ENCODE measurements around the gene PATJ. TPM values are rescaled to one million over a fixed set of nuclear protein-coding genes. Genes with fewer than 3 reads are reported as not detected.
A peak's percentile ranks its signal among the peaks of the same experiment; 100 is the strongest.

PATJ gene
- total and polyA plus RNA-seq, 2 of the 13 experiments (the other 11 are each of a cell fraction or from before 2014, with no cell fraction given) = 6.2 to 16.8 TPM

GRCh38 chr1:61724813-61725694 lies 17.2 kb upstream of the PATJ start, which contains the start of gene TM2D1 (continued):
- 0 out of 2 replicates have a peak, but pooled peaks have one; percentile 36 for TF ChIP-seq ZNF263 (CRISPR knock-in tag; IDR thresholded peaks at IDR 0.05)
- peak; percentile 84; the same call in 1 of the 2 replicates for TF ChIP-seq ZNF788 (CRISPR knock-in tag; IDR thresholded peaks at IDR 0.05; ENCODE audit: borderline replicate concordance)
- peak; percentile 58; the same call in 1 of the 2 replicates for TF ChIP-seq RXRB (CRISPR knock-in tag; IDR thresholded peaks at IDR 0.05; ENCODE audit: borderline replicate concordance)
- no peak for TF ChIP-seq TBP (CRISPR knock-in tag; IDR thresholded peaks at IDR 0.05)
- TF ChIP-seq, protein P1, sequence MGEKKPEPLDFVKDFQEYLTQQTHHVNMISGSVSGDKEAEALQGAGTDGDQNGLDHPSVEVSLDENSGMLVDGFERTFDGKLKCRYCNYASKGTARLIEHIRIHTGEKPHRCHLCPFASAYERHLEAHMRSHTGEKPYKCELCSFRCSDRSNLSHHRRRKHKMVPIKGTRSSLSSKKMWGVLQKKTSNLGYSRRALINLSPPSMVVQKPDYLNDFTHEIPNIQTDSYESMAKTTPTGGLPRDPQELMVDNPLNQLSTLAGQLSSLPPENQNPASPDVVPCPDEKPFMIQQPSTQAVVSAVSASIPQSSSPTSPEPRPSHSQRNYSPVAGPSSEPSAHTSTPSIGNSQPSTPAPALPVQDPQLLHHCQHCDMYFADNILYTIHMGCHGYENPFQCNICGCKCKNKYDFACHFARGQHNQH (CRISPR knock-in tag; IDR thresholded peaks at IDR 0.05) = peak; percentile 80; the same call in 1 of the 2 replicates
- peak; percentile 95 for TF ChIP-seq POGZ (CRISPR knock-in tag; IDR thresholded peaks at IDR 0.05)
- peak; percentile 27; the same call in 1 of the 2 replicates for TF ChIP-seq MZF1 (CRISPR knock-in tag; IDR thresholded peaks at IDR 0.05; ENCODE audit: borderline replicate concordance)
- peak; percentile 96 for TF ChIP-seq ZNF333 (CRISPR knock-in tag; IDR thresholded peaks at IDR 0.05; ENCODE audit: borderline replicate concordance)
- TF ChIP-seq, protein P2, sequence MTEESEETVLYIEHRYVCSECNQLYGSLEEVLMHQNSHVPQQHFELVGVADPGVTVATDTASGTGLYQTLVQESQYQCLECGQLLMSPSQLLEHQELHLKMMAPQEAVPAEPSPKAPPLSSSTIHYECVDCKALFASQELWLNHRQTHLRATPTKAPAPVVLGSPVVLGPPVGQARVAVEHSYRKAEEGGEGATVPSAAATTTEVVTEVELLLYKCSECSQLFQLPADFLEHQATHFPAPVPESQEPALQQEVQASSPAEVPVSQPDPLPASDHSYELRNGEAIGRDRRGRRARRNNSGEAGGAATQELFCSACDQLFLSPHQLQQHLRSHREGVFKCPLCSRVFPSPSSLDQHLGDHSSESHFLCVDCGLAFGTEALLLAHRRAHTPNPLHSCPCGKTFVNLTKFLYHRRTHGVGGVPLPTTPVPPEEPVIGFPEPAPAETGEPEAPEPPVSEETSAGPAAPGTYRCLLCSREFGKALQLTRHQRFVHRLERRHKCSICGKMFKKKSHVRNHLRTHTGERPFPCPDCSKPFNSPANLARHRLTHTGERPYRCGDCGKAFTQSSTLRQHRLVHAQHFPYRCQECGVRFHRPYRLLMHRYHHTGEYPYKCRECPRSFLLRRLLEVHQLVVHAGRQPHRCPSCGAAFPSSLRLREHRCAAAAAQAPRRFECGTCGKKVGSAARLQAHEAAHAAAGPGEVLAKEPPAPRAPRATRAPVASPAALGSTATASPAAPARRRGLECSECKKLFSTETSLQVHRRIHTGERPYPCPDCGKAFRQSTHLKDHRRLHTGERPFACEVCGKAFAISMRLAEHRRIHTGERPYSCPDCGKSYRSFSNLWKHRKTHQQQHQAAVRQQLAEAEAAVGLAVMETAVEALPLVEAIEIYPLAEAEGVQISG (CRISPR knock-in tag; IDR thresholded peaks at IDR 0.05) = peak; percentile 99
- no peak for TF ChIP-seq ZNF674 (CRISPR knock-in tag; IDR thresholded peaks at IDR 0.05; ENCODE audit: low read depth)
- no peak for TF ChIP-seq BRF2 (CRISPR knock-in tag; IDR thresholded peaks at IDR 0.05)
- peak; percentile 29; the same call in 1 of the 2 replicates for TF ChIP-seq RARA (CRISPR knock-in tag; IDR thresholded peaks at IDR 0.05)
- peak; percentile 91 for TF ChIP-seq ZNF224 (CRISPR knock-in tag; IDR thresholded peaks at IDR 0.05)
- TF ChIP-seq, protein P3, sequence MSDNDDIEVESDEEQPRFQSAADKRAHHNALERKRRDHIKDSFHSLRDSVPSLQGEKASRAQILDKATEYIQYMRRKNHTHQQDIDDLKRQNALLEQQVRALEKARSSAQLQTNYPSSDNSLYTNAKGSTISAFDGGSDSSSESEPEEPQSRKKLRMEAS (IDR thresholded peaks at IDR 0.05) = peak; percentile 89
- TF ChIP-seq, protein P4, sequence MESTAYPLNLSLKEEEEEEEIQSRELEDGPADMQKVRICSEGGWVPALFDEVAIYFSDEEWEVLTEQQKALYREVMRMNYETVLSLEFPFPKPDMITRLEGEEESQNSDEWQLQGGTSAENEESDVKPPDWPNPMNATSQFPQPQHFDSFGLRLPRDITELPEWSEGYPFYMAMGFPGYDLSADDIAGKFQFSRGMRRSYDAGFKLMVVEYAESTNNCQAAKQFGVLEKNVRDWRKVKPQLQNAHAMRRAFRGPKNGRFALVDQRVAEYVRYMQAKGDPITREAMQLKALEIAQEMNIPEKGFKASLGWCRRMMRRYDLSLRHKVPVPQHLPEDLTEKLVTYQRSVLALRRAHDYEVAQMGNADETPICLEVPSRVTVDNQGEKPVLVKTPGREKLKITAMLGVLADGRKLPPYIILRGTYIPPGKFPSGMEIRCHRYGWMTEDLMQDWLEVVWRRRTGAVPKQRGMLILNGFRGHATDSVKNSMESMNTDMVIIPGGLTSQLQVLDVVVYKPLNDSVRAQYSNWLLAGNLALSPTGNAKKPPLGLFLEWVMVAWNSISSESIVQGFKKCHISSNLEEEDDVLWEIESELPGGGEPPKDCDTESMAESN (CRISPR knock-in tag; conservative IDR thresholded peaks at IDR 0.05) = 0 out of 2 replicates have a peak, but pooled peaks have one; percentile 83
- TF ChIP-seq, protein P5, sequence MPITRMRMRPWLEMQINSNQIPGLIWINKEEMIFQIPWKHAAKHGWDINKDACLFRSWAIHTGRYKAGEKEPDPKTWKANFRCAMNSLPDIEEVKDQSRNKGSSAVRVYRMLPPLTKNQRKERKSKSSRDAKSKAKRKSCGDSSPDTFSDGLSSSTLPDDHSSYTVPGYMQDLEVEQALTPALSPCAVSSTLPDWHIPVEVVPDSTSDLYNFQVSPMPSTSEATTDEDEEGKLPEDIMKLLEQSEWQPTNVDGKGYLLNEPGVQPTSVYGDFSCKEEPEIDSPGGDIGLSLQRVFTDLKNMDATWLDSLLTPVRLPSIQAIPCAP (CRISPR knock-in tag; IDR thresholded peaks at IDR 0.05; ENCODE audit: low read depth) = no peak
- peak; percentile 83 for TF ChIP-seq ZNF781 (CRISPR knock-in tag; IDR thresholded peaks at IDR 0.05; ENCODE audit: borderline replicate concordance, not compliant biosample characterization)
- TF ChIP-seq REPIN1 (CRISPR knock-in tag; IDR thresholded peaks at IDR 0.05; ENCODE audit: borderline replicate concordance, low read depth) = no peak
- TF ChIP-seq PHB2 (IDR thresholded peaks at IDR 0.05; ENCODE audit: partially characterized antibody) = no peak
- TF ChIP-seq ZNF569 (CRISPR knock-in tag; IDR thresholded peaks at IDR 0.05; ENCODE audit: borderline replicate concordance) = no peak
